SK-N-MC (cell line): ENCODE results near the gene TTN.

Experiments
- EZH2 ChIP-seq: fragments of 200-600 bp; sonication (generic); IDR thresholded peaks from one replicate; pipeline ENCODE4 v1.6.1; 2017; ENCODE audit warnings: antibody characterized with exemption
- FOXP2 ChIP-seq: optimal IDR thresholded peaks from 2 replicates; pipeline ENCODE3; 2011; ENCODE audit warnings: mild to moderate bottlenecking, moderate library complexity; ENCODE audit not compliant: insufficient read depth; ENCODE audit errors: extremely low read length, control extremely low read depth
- POLR2AphosphoS5 ChIP-seq: IDR thresholded peaks from 2 replicates; pipeline ENCODE4 v1.6.1; 2012; ENCODE audit warnings: mild to moderate bottlenecking, low read depth, low read length, borderline replicate concordance

DNA sequence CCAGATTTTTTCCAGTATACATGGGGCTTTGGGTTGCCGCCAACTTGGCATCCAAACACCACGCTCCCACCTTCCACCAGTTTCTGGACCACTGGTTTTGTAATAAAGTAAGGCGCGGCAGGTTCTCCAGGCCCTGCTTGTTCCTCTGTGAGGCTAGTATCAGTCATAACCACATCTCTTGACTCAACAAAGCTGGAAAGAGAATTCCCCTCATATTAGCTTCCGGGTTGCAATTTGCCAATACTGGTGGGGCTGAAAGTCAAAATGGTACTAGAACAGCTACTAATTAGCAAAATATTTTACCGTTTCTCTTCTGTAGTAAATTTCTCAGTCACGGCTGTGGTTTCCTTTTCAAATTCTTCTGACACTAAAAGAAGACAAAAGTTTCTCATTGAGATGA lies 25.0 kb downstream of the TTN start:
- TF ChIP-seq POLR2AphosphoS5 (no peak), EZH2 (no peak), FOXP2 (no peak)
